ENCODE results near the gene FBXL7.

DNA sequence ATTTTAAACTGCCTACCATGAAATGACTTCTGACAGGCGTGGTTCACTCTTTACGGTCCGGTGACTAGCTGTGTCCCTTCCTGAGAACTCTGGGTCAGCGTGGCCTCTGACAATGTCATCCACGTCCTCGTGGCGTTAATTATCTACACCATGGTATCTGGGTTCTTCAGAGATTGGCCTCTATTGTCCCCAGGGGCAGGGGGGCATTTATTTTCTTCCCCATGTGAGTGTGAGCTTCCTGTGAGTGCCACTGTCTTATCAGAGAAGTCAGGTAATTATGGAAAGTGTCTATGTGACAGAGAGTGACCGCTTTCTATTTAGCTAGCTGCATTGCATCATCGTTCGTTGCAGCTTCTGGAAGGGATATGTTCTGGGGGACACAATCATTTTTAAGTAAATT, 77.2 kb downstream of the FBXL7 start:
- TF ChIP-seq, protein P1, sequence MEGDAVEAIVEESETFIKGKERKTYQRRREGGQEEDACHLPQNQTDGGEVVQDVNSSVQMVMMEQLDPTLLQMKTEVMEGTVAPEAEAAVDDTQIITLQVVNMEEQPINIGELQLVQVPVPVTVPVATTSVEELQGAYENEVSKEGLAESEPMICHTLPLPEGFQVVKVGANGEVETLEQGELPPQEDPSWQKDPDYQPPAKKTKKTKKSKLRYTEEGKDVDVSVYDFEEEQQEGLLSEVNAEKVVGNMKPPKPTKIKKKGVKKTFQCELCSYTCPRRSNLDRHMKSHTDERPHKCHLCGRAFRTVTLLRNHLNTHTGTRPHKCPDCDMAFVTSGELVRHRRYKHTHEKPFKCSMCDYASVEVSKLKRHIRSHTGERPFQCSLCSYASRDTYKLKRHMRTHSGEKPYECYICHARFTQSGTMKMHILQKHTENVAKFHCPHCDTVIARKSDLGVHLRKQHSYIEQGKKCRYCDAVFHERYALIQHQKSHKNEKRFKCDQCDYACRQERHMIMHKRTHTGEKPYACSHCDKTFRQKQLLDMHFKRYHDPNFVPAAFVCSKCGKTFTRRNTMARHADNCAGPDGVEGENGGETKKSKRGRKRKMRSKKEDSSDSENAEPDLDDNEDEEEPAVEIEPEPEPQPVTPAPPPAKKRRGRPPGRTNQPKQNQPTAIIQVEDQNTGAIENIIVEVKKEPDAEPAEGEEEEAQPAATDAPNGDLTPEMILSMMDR (IDR thresholded peaks at IDR 0.05; ENCODE audit: low read depth, low read length) = no peak
- TF ChIP-seq POLR2A (IDR thresholded peaks at IDR 0.05; ENCODE audit: extremely low read depth, insufficient read length) = no peak
- TF ChIP-seq, protein P2, sequence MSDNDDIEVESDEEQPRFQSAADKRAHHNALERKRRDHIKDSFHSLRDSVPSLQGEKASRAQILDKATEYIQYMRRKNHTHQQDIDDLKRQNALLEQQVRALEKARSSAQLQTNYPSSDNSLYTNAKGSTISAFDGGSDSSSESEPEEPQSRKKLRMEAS (IDR thresholded peaks at IDR 0.05; ENCODE audit: low read depth, low read length) = no peak

Measured in NB4 (cell line).